Calu3 (cell line): ENCODE measurements around the gene SIL1. TPM values are rescaled to one million over a fixed set of nuclear protein-coding genes. Genes with fewer than 3 reads are reported as not detected.

Experiments used
- BruUV-seq: library from RNA; stranded (reverse); fragments of 400-500 nt; replicated peaks from 2 replicates; lab custom pipeline; 2021; lab: Mats Ljungman, UMichigan
- CTCF ChIA-PET: fragments of 300-600 bp; sonication (Branson Sonifier 250); formaldehyde crosslinking; loops from one replicate; lab custom pipeline; 2022; ENCODE audit warnings: antibody characterized with exemption; lab: Charles Lee
- DNase-seq: peaks from one replicate; pipeline ENCODE4 v3.0.0; 2022
- H3K27ac Mint-ChIP-seq: one replicate; pipeline ENCODE4 v1.8.0; 2022; ENCODE audit warnings: mixed read lengths; ENCODE audit not compliant: unreplicated experiment
- H3K27me3 Mint-ChIP-seq: one replicate; pipeline ENCODE4 v1.8.0; 2022; ENCODE audit warnings: mixed read lengths; ENCODE audit not compliant: unreplicated experiment
- H3K36me3 Mint-ChIP-seq: one replicate; pipeline ENCODE4 v1.8.0; 2022; ENCODE audit warnings: mild to moderate bottlenecking, moderate library complexity, mixed read lengths; ENCODE audit not compliant: insufficient read depth, unreplicated experiment
- H3K4me1 Mint-ChIP-seq: one replicate; pipeline ENCODE4 v1.8.0; 2022; ENCODE audit warnings: mild to moderate bottlenecking, low read depth, mixed read lengths; ENCODE audit not compliant: unreplicated experiment
- H3K4me3 Mint-ChIP-seq: one replicate; pipeline ENCODE4 v1.8.0; 2022; ENCODE audit warnings: mild to moderate bottlenecking, low read depth, moderate library complexity, mixed read lengths; ENCODE audit not compliant: unreplicated experiment
- H3K9me3 Mint-ChIP-seq: one replicate; pipeline ENCODE4 v1.8.0; 2022; ENCODE audit warnings: low read depth, mixed read lengths; ENCODE audit not compliant: unreplicated experiment
- CTCF ChIP-seq: fragments of 200-600 bp; IDR thresholded peaks from one replicate; pipeline ENCODE4 v1.8.0; 2022; ENCODE audit warnings: antibody characterized with exemption; ENCODE audit not compliant: unreplicated experiment
- intact Hi-C: fragments of 100-400 bp; cut with micrococcal nuclease; formaldehyde crosslinking; loops from one replicate; pipeline ENCODE4 v1.10.0; 2022; ENCODE audit not compliant: unreplicated experiment
- total RNA-seq: library from RNA; stranded (reverse); gene quantifications from 2 replicates; pipeline ENCODE4 v1.2.3, GENCODE V29; 2022

Gene SIL1
- total RNA-seq, 1 experiment from 2014 or later = 45.8 TPM

- Mint-ChIP-seq H3K9me3 (no peaks in the 10 kb centered on the region), H3K27ac (no peak overlapping the region), H3K27me3 (no peaks in the 10 kb centered on the region), H3K36me3 (peaks cover 38% of the 10 kb centered on the region), H3K4me3 (no peak overlapping the region), H3K4me1 (no peaks in the 10 kb centered on the region)
- no peak for DNase-seq
- TF ChIP-seq CTCF = no peak
- no TSS peak for BruUV-seq
- intact Hi-C loops = no loop called here
- CTCF ChIA-PET = no interaction called here
These were observed 251.9 kb downstream of the SIL1 start for GRCh38 chr5:138946241-138946623.

GRCh38 chr5:138945421-138946240 is 252.5 kb downstream of the SIL1 start:
- DNase-seq = no peak
- CTCF ChIA-PET = no interaction called here
- TF ChIP-seq CTCF = no peak
- Mint-ChIP-seq H3K4me3 (no peak overlapping the region), H3K4me1 (no peaks in the 10 kb centered on the region), H3K27ac (no peak overlapping the region), H3K36me3 (peaks cover 37% of the 10 kb centered on the region), H3K9me3 (no peaks in the 10 kb centered on the region), H3K27me3 (no peaks in the 10 kb centered on the region)
- no TSS peak for BruUV-seq
- intact Hi-C loops = no loop called here

- intact Hi-C loops = no loop called here
- Mint-ChIP-seq H3K27me3 (no peaks in the 10 kb centered on the region), H3K36me3 (peaks cover 37% of the 10 kb centered on the region), H3K4me1 (no peaks in the 10 kb centered on the region), H3K4me3 (no peak overlapping the region), H3K9me3 (no peaks in the 10 kb centered on the region), H3K27ac (no peak overlapping the region)
- DNase-seq = no peak
- CTCF ChIA-PET = no interaction called here
- no peak for TF ChIP-seq CTCF
- no TSS peak for BruUV-seq
These were observed 253.4 kb downstream of the SIL1 start for GRCh38 chr5:138944527-138945322.

GRCh38 chr5:138943599-138944173 is 254.5 kb downstream of the SIL1 start:
- no peaks in the 10 kb centered on the region for H3K4me1 Mint-ChIP-seq
- H3K27me3 Mint-ChIP-seq = no peaks in the 10 kb centered on the region
- peak overlapping the region; percentile 14 for H3K27ac Mint-ChIP-seq
- peaks cover 33% of the 10 kb centered on the region for H3K36me3 Mint-ChIP-seq
- DNase-seq = no peak
- no peak overlapping the region for H3K4me3 Mint-ChIP-seq
- no peaks in the 10 kb centered on the region for H3K9me3 Mint-ChIP-seq
- TF ChIP-seq CTCF = no peak
- BruUV-seq = no TSS peak
- intact Hi-C loops = no loop called here
- CTCF ChIA-PET = no interaction called here
